GM12892 (cell line): Measurements from ENCODE around the gene CCDC88C.

Source experiments
- POLR2A ChIP-seq: IDR thresholded peaks from 2 replicates; pipeline ENCODE4 v1.6.1; 2011; ENCODE audit warnings: low read depth, low read length, control low read depth
- TAF1 ChIP-seq: IDR thresholded peaks from 2 replicates; pipeline ENCODE4 v1.6.1; 2011; ENCODE audit warnings: low read depth, mild to moderate bottlenecking, control low read depth, low read length, borderline replicate concordance

DNA sequence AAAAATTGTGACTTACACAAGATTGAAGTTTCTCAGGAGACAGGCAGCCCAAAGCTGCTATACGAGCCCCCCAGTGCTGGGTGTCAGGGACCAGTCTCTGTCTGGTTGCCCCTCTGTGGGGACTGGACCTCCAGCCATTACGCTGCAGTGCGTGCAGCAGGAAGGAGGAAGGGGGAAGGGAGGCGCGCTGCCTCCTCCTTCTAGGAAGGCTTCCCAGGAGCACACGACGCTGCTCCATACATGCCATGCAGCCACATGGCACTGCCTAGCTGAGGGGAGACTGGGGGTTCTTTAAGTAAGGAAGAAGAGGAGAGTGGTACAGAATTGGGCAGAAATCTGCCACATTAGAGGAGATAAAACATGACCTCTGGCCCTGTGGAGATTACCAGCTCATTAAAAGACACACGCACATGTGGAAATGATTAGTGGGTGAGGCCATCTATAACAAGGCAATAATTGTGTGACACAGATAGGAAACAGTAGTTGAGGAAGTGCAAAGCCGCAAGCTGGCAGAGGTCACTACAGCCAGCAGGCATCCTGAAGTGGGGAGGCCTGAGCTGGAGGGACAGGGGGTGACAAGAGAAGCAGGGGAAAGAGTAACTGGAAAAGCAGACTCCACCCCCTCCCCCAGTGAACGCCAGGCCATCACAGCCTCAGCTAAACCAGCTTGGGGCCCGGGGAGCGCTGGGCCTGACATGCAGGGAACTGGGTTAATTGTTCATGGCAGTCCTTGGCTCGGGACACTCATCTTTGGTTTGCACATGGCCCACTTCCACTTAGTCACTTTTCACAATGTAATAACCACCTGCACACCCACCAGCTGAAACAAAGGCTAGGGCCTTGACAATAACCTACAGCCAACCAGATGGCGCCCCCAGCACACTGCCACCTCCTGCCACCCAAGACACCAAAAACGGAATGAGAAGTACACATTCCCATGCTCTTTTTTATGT lies 39.6 kb downstream of the CCDC88C start:
- TF ChIP-seq TAF1 (no peak), POLR2A (peak; percentile 44; the same call in 1 of the 2 replicates)
